GM18520 (cell line): Measurements from ENCODE around the gene ABCA7.
"Not testable (repeated sequence)": the region's sequence is repeated elsewhere in the genome, so short reads cannot be mapped to it uniquely, and the experiment has no call there.

Source experiments
- ATAC-seq: cut with Tn5 transposase; IDR thresholded peaks from one replicate; pipeline ENCODE4 v1.9.1; 2021; ENCODE audit not compliant: unreplicated experiment

ABCA7 gene

DNA sequence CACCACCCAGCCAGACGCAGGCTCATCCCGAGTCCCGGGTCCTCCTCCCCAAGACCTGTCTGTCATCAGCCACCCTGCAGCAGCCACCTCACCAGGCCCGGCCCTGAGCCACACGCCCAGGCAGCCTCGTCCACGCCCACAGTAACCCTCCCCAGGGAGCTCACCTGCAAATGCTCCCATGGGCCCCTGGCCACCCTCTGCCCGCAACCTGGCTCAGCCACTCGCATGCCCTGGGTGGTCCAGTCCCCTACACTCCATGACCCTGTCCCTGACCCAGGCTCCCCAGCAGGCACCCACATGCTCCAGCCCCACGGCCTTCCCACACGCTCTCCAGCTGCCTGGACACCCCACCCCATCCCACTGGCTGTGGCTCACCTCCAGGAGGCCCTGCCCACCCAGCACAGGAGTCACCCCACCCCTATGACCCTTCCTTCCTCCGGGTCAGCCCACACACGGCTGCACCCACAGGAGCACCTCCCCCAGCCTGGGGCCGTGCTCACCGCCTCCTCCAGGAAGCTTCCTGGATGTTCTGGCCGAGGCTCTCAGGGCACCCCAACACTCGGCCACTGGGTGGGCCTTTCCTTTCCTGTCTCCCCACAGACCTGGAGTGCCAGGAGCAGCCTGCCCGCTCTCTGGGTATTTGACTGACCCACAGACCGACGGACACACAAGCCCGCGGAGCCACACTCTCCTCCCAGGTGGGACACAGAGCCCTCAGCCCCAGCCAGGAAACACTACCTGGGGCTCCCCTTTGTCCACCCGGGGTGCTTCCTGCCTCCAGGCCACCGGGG, 22.6 kb upstream of the ABCA7 start:
- no peak for ATAC-seq

- no peak for ATAC-seq
Observed at GRCh38 chr19:1017906-1018305, 22.0 kb upstream of the ABCA7 start.

GRCh38 chr19:1018393-1018792, 21.5 kb upstream of the ABCA7 start:
- no peak for ATAC-seq

DNA sequence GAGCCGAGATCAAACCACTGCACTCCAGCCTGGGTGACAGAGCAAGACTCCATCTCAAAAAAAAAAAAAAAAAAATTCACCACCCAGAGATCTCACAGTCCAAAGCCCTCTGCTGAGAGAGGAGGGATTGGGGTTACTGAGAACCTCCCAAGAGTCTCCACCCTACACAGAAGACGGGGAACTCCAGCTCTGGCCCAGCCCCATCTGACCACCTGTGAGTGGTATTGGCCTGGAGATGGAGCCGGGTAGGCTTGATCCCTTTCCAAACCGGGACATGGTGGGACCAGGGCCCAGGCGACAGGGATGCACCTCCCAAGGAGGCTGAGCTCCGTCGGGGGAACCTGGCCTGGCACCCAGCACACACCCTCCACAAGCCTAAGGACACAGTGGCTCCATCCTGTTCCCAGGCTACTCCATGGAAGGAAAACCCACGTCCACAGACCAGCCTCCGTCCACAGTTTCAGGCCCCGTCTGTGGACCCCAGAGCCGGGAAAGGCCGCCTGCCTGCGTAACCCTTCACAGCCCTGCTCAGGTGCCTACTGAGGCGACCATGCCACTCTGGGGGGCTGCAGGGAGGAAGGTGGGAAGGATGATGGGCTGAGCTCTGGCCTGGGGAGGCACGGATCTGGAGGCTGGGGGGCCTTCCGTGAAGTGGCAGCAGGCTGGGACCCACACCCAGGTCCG, 20.8 kb upstream of the ABCA7 start:
- no peak for ATAC-seq

DNA sequence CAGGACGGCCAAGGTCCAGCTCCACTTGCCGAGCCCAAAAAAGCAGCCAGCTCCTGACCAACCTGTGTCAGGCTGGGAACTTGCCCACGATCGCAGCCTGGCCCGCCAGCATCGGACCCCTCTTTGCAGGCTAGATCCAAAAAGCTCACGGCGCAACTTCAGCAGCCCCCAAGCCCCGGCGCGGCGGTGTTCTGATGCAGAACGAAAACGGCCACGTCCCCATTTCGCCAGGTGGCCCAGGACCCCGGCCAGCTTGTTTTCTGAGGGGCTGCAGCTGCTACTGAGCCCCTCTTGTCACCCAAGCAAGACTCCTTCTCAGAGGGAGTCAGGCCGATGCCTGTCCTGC, 20.3 kb upstream of the ABCA7 start:
- no peak for ATAC-seq

GRCh38 chr19:1019980-1020867, 19.7 kb upstream of the ABCA7 start:
- ATAC-seq: no peak

DNA sequence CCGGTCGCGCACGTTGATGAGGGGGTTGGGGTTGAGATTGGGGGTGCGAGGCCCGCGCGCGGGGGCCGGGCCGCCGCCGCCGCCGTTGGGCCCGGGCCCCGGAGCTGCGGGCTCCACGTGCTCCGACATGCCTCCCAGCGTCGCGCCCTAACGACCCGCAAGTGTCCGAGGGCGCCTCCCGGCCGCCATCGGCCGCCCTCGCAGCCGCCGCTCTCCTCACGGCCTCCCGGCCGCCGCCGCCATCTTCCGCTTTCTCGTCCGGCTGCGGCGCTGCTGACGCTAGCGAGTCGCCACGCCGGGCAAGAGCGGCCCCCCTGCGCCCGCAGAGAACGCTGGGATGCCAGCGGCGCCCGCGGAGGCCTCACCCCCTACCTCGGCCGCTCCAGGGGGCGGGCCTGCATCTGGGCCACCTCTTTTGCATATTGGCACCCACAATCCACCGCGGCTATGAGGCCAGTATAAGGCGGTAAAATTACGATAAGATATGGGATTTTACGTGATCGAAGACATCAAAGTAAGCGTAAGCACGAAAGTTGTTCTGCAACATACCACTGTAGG, 19.0 kb upstream of the ABCA7 start, which contains the start of gene TMEM259:
TSS of gene TMEM259 (minus strand) at position 256 of the 558 bp plus-strand sequence. CDS start at position 129, 127 bp downstream.
- ATAC-seq: peak; percentile 74

DNA sequence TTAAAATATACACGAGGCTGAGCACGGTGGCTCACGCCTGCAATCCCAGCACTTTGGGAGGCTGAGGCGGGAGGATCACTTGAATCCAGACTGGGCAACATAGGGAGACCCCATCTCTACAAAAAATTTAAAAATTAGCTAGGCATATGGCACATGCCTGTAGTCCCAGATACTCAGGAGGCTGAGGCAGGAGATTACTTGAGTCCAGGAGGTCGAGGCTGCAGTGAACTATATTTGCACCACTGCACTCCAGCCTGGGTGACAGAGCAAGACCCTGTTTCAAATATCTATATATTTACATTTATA, 16.1 kb upstream of the ABCA7 start:
- not testable (repeated sequence) for ATAC-seq

DNA sequence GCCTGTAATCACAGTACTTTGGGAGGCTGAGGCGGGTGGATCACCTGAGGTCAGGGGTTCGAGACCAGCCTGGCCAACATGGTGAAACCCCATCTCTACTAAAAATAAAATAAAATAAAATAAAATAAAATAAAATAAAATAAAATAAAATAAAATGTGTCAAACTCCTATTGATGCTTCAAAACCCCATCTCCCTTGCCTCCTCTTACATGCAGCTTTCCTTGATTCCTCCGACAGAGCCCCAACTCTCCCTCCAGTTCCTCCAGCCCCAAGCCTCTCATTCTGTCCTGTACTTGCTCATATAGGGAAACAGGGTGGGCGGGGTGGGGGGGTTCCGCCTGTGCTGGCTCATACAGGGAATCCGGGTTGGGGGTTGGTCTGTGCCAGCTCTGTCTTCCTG, 14.8 kb upstream of the ABCA7 start:
- ATAC-seq: not testable (repeated sequence)

DNA sequence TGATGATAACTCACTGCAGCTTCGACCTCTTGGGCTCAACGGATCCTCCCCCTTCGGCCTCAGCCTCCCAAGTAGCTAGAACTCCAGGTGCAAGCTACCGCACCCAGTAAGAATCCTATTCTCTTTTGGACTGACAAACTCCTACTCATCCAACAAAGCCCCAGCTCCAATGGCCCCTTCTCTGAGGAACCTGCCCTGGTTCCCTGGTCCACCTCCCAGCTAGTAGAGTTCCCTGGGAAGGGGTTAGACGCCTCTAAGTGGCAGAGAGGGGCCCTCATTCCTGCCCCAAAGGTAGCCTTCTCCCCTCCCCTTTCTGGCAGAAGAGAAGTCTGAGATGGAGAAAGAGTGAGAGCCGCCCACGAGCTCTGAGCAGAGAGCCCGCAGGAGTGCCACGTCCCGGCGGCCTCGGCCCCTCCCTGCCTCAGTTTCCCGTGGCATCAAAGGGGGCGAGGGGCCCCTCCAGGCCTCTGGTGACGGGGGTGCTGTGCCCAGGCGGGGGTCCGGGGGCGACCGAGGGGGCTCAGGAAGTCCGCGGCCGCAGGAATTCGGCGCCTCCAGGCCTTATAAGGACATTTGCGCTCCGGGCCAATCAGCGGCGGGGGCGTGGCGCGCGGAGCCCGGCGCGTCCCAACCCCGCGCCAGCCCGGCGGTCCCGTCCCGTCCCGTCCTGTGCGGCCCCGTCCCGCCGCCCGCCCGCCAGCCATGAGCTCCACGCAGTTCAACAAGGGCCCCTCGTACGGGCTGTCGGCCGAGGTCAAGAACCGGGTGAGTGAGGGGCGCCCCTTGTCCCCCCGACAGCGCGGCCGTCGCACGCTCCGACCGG, 13.7 kb upstream of the ABCA7 start, which contains the start of gene CNN2:
TSS of gene CNN2 (plus strand) at position 649 of the 823 bp plus-strand sequence. CDS start at position 703, 54 bp downstream.
- ATAC-seq: peak; percentile 51

- no peak for ATAC-seq
Observed at GRCh38 chr19:1026783-1027649, 12.9 kb upstream of the ABCA7 start.

DNA sequence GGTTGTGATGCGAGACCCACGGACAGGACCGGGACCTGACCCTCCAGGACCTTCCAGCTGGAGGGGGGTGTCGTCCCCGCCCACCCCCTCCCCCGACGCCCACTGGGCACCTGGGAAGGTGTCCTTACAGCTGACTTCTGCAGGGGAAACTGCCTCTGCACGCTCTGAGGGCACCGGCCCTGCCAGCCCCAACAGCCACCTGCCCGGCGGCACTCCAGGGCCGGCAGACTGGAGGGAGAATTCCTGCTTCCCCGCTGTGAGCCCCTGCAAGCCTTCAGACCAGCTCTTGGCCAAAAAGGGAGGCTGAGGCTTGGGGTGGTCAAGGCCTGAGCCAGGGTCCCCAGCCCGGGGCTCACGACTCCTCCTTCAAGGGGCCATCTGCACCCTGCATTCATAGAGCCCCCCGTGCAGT, 12.3 kb upstream of the ABCA7 start:
- no peak for ATAC-seq

DNA sequence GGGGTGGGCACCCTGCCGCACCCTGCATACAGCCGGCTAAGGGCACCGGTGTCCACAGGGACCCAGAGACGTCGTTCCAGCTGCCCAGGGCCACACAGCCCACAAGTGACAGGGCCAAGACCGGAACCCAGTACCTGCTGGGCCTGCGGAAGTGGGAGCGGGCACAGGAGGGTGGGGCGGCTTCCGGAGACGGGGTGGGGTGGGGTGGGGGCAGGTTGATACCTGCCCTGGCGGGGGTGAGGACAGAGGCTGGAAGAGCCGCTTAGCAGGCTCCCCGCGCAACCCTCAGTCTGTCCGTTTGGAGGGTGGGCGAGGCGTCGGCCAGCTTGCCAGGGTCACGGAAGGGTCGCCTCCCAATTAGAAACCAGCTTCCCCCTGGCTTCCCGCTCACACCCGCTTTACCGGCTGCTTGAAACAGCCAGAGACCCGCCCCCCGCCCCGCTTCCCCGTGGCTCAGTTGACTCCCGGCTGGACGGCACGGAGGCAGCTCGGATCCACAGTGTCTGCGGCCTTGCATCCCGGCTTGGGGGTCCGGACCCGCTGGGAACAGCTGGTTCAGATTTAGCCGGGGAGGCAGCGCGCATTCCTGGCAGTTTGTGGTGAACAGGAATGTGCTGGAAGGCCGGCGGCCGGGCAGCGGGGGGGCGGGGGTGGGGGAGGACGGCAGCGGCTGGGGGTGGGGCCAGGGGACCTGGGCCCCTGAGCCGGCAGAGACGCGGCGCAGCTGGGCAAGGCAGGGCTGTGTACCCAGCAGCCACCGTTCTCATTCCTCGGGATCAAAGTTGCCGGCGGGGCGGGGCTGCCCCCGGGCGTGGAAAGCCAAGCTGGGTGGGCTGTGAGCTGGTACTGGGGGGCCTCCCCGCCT, 11.6 kb upstream of the ABCA7 start:
- ATAC-seq: no peak

DNA sequence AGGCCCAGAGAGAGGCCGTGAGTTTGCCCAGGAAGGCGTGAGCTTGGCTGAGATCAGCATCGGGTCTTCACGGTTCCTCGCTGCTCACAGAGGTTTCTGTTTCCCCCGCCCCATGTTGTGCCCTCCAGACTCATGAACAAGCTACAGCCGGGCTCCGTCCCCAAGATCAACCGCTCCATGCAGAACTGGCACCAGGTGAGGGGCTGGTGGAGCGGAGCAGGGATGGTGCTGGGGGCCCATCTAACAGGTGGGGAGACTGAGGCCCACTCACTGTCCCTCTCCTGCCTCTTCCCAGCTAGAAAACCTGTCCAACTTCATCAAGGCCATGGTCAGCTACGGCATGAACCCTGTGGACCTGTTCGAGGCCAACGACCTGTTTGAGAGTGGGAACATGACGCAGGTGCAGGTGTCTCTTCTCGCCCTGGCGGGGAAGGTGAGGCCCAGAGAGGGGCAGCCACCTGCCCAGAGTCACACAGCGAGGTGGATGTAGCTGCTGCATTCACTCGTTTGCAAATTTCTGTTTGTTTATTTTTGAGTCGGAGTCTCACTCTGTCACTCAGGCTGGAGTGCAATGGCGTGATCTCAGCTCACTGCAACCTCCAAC, 7.5 kb upstream of the ABCA7 start:
- ATAC-seq: no peak

DNA sequence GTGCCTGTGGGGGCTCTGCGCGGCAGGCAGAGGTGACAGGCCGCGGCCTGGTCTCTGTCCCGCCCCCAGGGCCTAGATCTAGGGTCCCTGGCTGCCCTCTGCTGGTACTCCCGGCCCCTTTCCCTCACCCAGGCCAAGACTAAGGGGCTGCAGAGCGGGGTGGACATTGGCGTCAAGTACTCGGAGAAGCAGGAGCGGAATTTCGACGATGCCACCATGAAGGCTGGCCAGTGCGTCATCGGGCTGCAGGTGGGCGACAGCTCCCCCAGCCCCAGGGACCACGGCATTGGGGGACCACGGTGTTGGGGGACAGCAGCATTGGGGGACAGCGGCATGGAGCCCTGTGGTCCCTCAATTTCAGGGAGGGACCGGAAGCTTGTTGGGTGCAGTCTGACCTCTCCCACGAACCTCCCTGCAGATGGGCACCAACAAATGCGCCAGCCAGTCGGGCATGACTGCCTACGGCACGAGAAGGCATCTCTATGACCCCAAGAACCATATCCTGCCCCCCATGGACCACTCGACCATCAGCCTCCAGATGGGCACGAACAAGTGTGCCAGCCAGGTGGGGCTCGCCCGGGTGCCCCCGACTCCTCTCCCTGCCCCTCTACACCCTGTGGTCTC, 3.8 kb upstream of the ABCA7 start:
- ATAC-seq: no peak

GRCh38 chr19:1037621-1038064, 2.3 kb upstream of the ABCA7 start:
- no peak for ATAC-seq

DNA sequence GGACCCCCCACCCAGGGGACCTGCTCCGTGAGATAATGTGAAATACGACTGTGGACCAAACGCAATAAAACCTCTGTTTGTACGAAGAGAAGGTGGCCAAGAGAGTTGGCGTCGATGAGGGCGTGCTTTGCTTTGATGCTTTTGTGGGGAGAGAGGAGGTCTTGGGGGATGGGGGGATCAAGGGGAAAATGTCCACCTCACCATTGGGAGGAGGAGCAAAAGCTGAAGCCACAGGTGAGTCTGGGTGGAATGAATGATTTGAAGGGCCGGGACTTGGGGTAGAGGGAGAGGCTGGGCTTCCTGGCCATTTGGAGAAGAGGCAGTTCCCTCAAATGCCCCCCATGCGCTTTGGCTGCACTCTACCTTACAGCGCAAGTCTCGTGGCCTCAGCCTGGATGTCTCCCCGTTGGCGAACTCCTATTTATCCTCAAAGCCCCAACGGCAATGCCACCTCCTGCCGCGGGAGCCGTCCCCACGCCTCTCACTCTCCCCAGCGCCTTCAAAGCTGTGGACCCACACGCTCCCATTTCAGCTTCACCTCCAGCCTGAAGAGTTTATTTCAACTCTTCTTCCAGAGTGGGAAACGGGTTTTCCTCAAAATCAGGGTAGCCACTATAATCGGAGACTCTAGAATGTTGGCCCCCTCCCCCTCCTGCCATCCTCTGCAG, 795 bp upstream of the ABCA7 start:
- ATAC-seq: no peak
